NB4 (cell line): ENCODE measurements around the gene BARX2.

Experiments
- POLR2A ChIP-seq: IDR thresholded peaks from 2 replicates; pipeline ENCODE4 v1.6.1; 2011; ENCODE audit warnings: mild to moderate bottlenecking; ENCODE audit not compliant: insufficient read length; ENCODE audit errors: extremely low read depth
- TF ChIP-seq, protein P1 (sequence below): IDR thresholded peaks from one replicate; pipeline ENCODE4 v1.5.1; 2012; ENCODE audit warnings: low read depth, low read length
- TF ChIP-seq, protein P2 (sequence below): IDR thresholded peaks from 2 replicates; pipeline ENCODE4 v1.6.1; 2011; ENCODE audit warnings: low read depth, low read length

DNA sequence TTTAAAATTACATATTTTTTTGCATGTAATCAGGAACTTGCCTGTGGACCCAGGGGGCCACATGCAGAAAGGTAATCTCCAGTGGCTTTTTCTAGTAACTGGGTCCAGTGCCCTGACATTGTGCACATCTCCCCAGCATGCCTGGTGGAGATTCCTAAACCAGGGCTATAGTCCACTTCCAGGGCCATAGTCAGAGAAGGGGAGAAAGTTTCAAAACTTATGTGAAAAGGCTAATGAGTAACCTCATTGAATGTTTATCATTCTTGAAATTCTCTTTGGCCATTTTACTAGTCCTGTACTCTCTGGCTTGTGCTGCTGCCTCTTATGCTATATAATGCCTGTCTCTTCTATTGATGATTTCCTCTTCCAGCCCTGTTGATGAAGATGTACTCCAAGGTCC is 47.8 kb downstream of the BARX2 start:
- TF ChIP-seq, protein P1, sequence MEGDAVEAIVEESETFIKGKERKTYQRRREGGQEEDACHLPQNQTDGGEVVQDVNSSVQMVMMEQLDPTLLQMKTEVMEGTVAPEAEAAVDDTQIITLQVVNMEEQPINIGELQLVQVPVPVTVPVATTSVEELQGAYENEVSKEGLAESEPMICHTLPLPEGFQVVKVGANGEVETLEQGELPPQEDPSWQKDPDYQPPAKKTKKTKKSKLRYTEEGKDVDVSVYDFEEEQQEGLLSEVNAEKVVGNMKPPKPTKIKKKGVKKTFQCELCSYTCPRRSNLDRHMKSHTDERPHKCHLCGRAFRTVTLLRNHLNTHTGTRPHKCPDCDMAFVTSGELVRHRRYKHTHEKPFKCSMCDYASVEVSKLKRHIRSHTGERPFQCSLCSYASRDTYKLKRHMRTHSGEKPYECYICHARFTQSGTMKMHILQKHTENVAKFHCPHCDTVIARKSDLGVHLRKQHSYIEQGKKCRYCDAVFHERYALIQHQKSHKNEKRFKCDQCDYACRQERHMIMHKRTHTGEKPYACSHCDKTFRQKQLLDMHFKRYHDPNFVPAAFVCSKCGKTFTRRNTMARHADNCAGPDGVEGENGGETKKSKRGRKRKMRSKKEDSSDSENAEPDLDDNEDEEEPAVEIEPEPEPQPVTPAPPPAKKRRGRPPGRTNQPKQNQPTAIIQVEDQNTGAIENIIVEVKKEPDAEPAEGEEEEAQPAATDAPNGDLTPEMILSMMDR: no peak
- no peak for TF ChIP-seq POLR2A
- TF ChIP-seq, protein P2, sequence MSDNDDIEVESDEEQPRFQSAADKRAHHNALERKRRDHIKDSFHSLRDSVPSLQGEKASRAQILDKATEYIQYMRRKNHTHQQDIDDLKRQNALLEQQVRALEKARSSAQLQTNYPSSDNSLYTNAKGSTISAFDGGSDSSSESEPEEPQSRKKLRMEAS: no peak
